Heart right ventricle (tissue), 16 donors: ENCODE results near the gene MCM5. TPM values are rescaled to one million over a fixed set of nuclear protein-coding genes. Genes with fewer than 3 reads are reported as not detected.

ENCODE experiments used
- ATAC-seq, 8 donors: fragments of 200-7000 bp; cut with Tn5 transposase; one replicate each; pipeline ENCODE4 v1.9.1; 2020; ENCODE audit warnings: mild to moderate bottlenecking in 8 of 8, moderate library complexity in 8 of 8, moderate number of reproducible peaks in 1 of 8
- DNase-seq, 2 donors: peaks; one replicate each; pipeline ENCODE4 v3.0.0-alpha.2; 2020
- H3K27ac ChIP-seq, 10 donors: fragments of 200-600 bp; sonication (generic) in 2 of 10; one replicate each; pipeline versions ENCODE4 v1.5.0 to v1.8.0; 2020 to 2022; ENCODE audit warnings: mild to moderate bottlenecking in 3 of 10
- H3K27me3 ChIP-seq, 7 donors: fragments of 200-600 bp; one replicate each; pipeline ENCODE4 v1.8.0; 2021 to 2022; ENCODE audit warnings: mild to moderate bottlenecking in 2 of 7
- H3K36me3 ChIP-seq, 9 donors: fragments of 200-600 bp; sonication (generic) in 1 of 9; one replicate each; pipeline versions ENCODE4 v1.5.0 to v1.8.0; 2020 to 2022; ENCODE audit warnings: mild to moderate bottlenecking in 2 of 9
- H3K4me1 ChIP-seq, 9 donors: fragments of 200-600 bp; sonication (generic) in 1 of 9; one replicate each; pipeline versions ENCODE4 v1.5.0 to v1.8.0; 2020 to 2022; ENCODE audit warnings: mild to moderate bottlenecking in 4 of 9
- H3K4me3 ChIP-seq, 10 donors: fragments of 200-600 bp; sonication (generic) in 2 of 10; one replicate each; pipeline versions ENCODE4 v1.5.0 to v1.8.0; 2020 to 2022; ENCODE audit warnings: mild to moderate bottlenecking in 7 of 10, moderate library complexity in 2 of 10
- H3K9me3 ChIP-seq, 11 donors: fragments of 200-600 bp in 10 of 11; sonication (generic) in 2 of 11; one replicate each; pipeline versions ENCODE4 v1.5.0 to v1.8.0; 2013 to 2022; ENCODE audit warnings: mild to moderate bottlenecking in 2 of 11, control low read depth in 1 of 11, moderate library complexity in 1 of 11
- WGBS, 2 donors: extraction: QIAGEN DNeasy Blood & Tissue Kit; methylation state at CpG; one replicate each; pipeline ENCODE4 v1.1.7; 2013; ENCODE audit warnings: inconsistent platforms in 1 of 2; 5-methylcytosine and 5-hydroxymethylcytosine counted together
- intact Hi-C, 10 donors: fragments of 100-400 bp; cut with DNase I; formaldehyde crosslinking; loops; one replicate each; pipeline versions ENCODE4 v1.11.1 to v1.14.2; 2022
- polyA plus RNA-seq, 2 donors: library from polyadenylated mRNA; stranded (reverse); fragments of 200-250 nt; gene quantifications; one replicate each; pipeline ENCODE4 v1.2.3, GENCODE V29; 2013
- total RNA-seq, 10 donors: library from RNA; stranded (reverse); fragmentation: NEBNext Ultra II Directional in 3 of 10; extraction: Animal tissue kit (Norgen Biotek cat#: 25700) in 3 of 10; gene quantifications; one replicate each; pipeline versions ENCODE4 v1.2.1 to v1.2.4, GENCODE V29; 2021 to 2023
- TF ChIP-seq, protein P1 (sequence below), 9 donors: fragments of 200-600 bp; sonication (generic) in 2 of 9; IDR thresholded peaks; one replicate each; pipeline versions ENCODE4 v1.5.0 to v1.8.0; 2021 to 2022; ENCODE audit warnings: antibody characterized with exemption in 9 of 9, mild to moderate bottlenecking in 5 of 9, moderate library complexity in 1 of 9
- donor health status: Arrhythmogenic right ventricular cardiomyopathy.
- donor health status: ischemic (EF 13 %, LVEDD 7.1; RV severe dilation, severe dysfunction).
- donor health status: healthy with polysubstance abuse.
- donor health status: DM: no; HTN: yes; CAD: no.
- donor health status: DM: no; HTN: no; CAD: no.
- donor health status: ischemic (EF 25% LVEDD 6.9; RV normal size, moderate dysfunction).
- donor health status: ischemic (EF 25% LVEDD 5.7; RV mildly dilated, moderate dysfunction).
- donor health status: healthy.
- donor health status: DM: yes; HTN: yes; CAD: no.
- donor health status: Ischemic cardiomyopathy.
- donor health status: ischemic (EF 35%, LVEDD 5.7; RV mildly dilated, moderate dysfunction).
- donor health status: nonischemic (EF 11% LVEDD 7.7; RV severe dilation, severe dysfunction).
- donor health status: DM: yes; HTN: yes; CAD: no.
- donor health status: PGD.
- donor health status: ischemic (EF 29% LVEDD 5.4; RV normal size, mild dysfunction).
- donor health status: nonischemic (EF 23%, LVEDD 6.1; RV moderate dilation, normal function).

MCM5 gene
- total and polyA plus RNA-seq, 12 donors: 5.7 to 21.4 (median 11.2) TPM

DNA sequence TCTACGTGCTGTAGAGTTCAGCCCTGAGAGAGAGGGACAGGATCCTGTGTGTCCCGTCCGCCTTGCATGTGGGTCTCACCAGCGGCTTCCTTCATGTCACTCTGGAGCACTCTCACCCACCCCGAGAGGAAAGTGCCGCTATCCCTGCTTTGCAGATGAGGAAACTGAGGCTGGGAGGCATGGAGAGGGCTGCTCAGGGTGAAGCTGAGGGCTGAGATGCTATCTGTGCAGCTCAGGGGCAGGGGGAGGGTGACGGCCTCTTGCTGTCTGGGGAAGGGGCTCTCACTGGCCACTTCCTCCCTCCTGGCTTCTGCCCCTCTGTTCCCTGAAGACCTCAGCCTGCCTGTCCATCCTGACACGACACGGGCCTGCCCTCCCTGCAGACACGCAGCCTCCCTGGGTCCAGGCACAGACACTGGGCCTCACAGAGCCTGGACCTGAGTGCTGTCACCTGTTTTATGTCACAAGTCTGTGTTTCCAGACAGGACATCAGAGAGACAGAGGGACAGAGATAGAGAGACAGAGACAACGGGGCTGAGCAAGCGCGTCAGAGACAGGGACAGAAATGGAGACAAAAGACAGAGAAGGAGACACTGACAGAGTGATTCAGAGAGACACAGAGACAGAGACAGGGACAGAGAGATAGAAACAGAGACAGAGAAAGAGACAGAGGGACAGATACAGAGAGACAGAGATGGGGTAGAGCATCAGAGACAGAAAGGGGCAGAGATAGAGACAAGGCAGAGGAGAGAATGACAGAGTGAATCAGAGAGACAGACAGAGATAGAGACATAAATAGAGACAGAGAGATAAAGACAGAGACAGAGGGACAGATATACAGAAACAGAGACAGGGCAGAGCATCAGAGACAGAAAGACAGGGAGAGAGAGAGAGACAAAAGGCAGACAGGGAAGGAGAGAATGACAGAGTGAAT lies 53.1 kb downstream of the MCM5 start:
- Histone ChIP-seq H3K27ac (no peak overlapping the region), H3K4me1 (peaks cover 0 to 1% (median 0%) of the 10 kb centered on the region in 9 donors), H3K9me3 (no peaks in the 10 kb centered on the region), H3K4me3 (no peak overlapping the region), H3K27me3 (peaks cover 0 to 9% (median 0%) of the 10 kb centered on the region in 7 donors), H3K36me3 (no peaks in the 10 kb centered on the region)
- ATAC-seq: no peak
- intact Hi-C loops: no loop called here
- no peak for DNase-seq
- WGBS, 2 donors: 65 to 66% methylated on average over 13 of the region's 13 CpGs
- TF ChIP-seq, protein P1, sequence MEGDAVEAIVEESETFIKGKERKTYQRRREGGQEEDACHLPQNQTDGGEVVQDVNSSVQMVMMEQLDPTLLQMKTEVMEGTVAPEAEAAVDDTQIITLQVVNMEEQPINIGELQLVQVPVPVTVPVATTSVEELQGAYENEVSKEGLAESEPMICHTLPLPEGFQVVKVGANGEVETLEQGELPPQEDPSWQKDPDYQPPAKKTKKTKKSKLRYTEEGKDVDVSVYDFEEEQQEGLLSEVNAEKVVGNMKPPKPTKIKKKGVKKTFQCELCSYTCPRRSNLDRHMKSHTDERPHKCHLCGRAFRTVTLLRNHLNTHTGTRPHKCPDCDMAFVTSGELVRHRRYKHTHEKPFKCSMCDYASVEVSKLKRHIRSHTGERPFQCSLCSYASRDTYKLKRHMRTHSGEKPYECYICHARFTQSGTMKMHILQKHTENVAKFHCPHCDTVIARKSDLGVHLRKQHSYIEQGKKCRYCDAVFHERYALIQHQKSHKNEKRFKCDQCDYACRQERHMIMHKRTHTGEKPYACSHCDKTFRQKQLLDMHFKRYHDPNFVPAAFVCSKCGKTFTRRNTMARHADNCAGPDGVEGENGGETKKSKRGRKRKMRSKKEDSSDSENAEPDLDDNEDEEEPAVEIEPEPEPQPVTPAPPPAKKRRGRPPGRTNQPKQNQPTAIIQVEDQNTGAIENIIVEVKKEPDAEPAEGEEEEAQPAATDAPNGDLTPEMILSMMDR (IDR thresholded peaks at IDR 0.05): no peak

DNA sequence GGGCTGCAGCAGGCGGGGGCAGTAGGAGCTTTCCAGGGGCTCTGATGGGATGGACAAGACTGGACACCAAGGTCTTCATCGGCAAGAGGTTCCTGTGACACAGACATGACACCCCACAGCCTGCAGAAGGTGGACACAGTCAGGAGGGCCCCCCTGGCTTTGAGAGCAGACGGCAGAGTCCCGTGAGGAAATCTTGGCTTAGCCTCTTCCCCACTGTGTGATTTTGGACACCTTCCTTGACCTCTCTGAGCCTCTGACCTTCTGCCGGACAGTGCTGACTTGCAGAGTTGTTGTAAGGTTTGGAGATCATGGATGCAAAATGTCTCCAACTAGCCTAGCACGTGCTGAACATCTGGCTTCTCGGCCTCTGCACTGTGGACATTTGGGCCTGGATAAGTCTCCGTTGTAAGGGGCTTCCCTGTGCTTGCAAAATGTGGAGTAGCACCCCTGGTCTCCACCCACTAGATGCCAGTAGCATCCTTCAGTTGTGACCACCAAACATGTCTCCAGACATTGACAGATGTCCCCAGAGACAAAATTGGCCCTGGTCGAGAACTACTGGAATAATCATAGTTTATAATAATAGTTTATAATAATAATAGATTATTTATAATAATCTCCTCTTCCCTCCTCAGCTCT lies 54.6 kb downstream of the MCM5 start:
- Histone ChIP-seq H3K4me3 (no peak overlapping the region), H3K36me3 (no peaks in the 10 kb centered on the region), H3K4me1 (no peaks in the 10 kb centered on the region), H3K9me3 (no peaks in the 10 kb centered on the region), H3K27ac (no peak overlapping the region), H3K27me3 (peaks cover 0 to 9% (median 0%) of the 10 kb centered on the region in 7 donors)
- intact Hi-C loops: loop anchor here in 1 of 10 donors (1.0 kb wide), 1 partner anchor 28 kb away; no protein-coding TSS in a partner anchor
- ATAC-seq (peak; percentile 34 to 71 (median 62)), DNase-seq (peak in 1 of 2 donors; percentile 25)
- TF ChIP-seq, protein P1 (IDR thresholded peaks at IDR 0.05): peak in 7 of 9 donors; percentile 22 to 51 (median 39)
- 53 to 66% methylated on average over 9 of the region's 9 CpGs for WGBS, 2 donors

DNA sequence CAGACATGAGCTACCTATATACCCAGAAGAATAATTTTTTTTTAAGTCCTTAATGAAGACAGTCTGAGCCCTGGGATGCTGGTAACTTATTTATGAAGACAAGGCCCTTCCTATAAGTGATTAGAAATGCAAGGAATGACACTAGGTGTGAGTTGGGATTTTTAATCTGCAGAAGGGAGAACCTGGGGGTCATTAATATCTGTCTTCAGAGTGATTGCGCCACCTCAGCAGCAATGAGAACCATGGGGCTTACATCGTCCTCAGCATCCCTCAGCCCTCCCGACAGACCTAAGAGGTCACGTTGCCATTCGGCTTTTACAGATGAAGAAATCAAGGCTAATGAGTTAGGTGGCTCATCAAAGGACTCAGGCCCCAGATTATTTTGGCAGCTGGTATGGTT lies 55.6 kb downstream of the MCM5 start:
- no peak for ATAC-seq
- Histone ChIP-seq H3K27me3 (peaks cover 0 to 9% (median 0%) of the 10 kb centered on the region in 7 donors), H3K36me3 (no peaks in the 10 kb centered on the region), H3K4me1 (no peaks in the 10 kb centered on the region), H3K4me3 (no peak overlapping the region), H3K9me3 (no peaks in the 10 kb centered on the region), H3K27ac (no peak overlapping the region)
- TF ChIP-seq, protein P1 (IDR thresholded peaks at IDR 0.05): no peak
- intact Hi-C loops: loop anchor here in 1 of 10 donors (1.0 kb wide), 1 partner anchor 27 kb away; no protein-coding TSS in a partner anchor
- no peak for DNase-seq
- 88 to 91% methylated on average over 5 of the region's 5 CpGs for WGBS, 2 donors

DNA sequence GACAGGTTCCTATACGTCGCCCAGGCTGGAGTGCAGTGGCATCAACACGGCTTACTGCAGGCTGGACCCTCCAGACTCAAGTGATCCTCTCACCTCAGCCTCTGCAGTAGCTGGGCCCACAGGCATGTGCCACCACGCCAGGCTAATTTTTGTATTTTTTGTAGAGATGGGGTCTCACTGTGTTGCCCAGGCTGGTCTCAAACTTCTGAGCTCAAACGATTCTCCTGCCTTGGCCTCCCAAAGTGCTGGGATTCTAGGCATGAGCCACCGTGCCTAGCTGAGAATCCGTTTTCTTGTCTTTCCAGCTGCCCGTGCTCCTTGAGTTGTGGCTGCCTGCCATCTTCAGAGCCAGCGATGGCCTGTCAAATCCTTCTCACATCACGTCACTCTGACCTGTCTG lies 56.8 kb downstream of the MCM5 start:
- TF ChIP-seq, protein P1 (IDR thresholded peaks at IDR 0.05): no peak
- intact Hi-C loops: no loop called here
- DNase-seq (no peak), ATAC-seq (no peak)
- 89 to 90% methylated on average over 10 of the region's 10 CpGs for WGBS, 2 donors
- Histone ChIP-seq H3K27me3 (peaks cover 0 to 9% (median 0%) of the 10 kb centered on the region in 7 donors), H3K9me3 (no peaks in the 10 kb centered on the region), H3K27ac (no peak overlapping the region), H3K4me3 (no peak overlapping the region), H3K36me3 (no peaks in the 10 kb centered on the region), H3K4me1 (no peaks in the 10 kb centered on the region)
